RKO (cell line): ENCODE data around the gene SIGMAR1.
A peak's percentile ranks its signal among the peaks of the same experiment; 100 is the strongest.
"Not testable (repeated sequence)": the region's sequence is repeated elsewhere in the genome, so short reads cannot be mapped to it uniquely, and the experiment has no call there.

Source experiments
- DNase-seq: peaks from one replicate; pipeline ENCODE4 v3.0.0-alpha.2; 2016; ENCODE audit warnings: low spot score

Gene SIGMAR1

GRCh38 chr9:34654323-34655051, 16.9 kb upstream of the SIGMAR1 start:
- DNase-seq: no peak

GRCh38 chr9:34653151-34654072, 15.8 kb upstream of the SIGMAR1 start:
- no peak for DNase-seq

GRCh38 chr9:34652602-34653000, 15.0 kb upstream of the SIGMAR1 start:
- DNase-seq: no peak

GRCh38 chr9:34651876-34652601, 14.5 kb upstream of the SIGMAR1 start, which contains the start of gene IL11RA:
IL11RA (plus strand) TSS chr9:34652185; CDS start chr9:34655218, 3,033 bp downstream.
- DNase-seq: peak; percentile 92

GRCh38 chr9:34651321-34651720, 13.7 kb upstream of the SIGMAR1 start:
- no peak for DNase-seq

- DNase-seq: no peak
These were observed 13.2 kb upstream of the SIGMAR1 start for GRCh38 chr9:34650816-34651215.

GRCh38 chr9:34648673-34649072, 11.1 kb upstream of the SIGMAR1 start:
- DNase-seq: no peak

GRCh38 chr9:34647651-34648050, 10.1 kb upstream of the SIGMAR1 start:
- DNase-seq: no peak

- DNase-seq: no peak
These were observed 9.5 kb upstream of the SIGMAR1 start for GRCh38 chr9:34647084-34647403.

- peak; percentile 87 for DNase-seq
These were observed 8.9 kb upstream of the SIGMAR1 start, which contains the start of gene GALT for GRCh38 chr9:34646211-34647083. GALT (plus strand) TSS chr9:34646675; CDS start chr9:34646705, 30 bp downstream.

- DNase-seq: no peak
These were observed 7.3 kb upstream of the SIGMAR1 start for GRCh38 chr9:34644766-34645314.

GRCh38 chr9:34642679-34643078, 5.1 kb upstream of the SIGMAR1 start:
- no peak for DNase-seq

GRCh38 chr9:34639322-34639721, 1.7 kb upstream of the SIGMAR1 start:
- not testable (repeated sequence) for DNase-seq

GRCh38 chr9:34638138-34638445, 505 bp upstream of the SIGMAR1 start:
- no peak for DNase-seq

- DNase-seq: peak; percentile 43
These were observed 714 bp downstream of the SIGMAR1 start for GRCh38 chr9:34636791-34637355.

GRCh38 chr9:34635556-34635955, 2.0 kb downstream of the SIGMAR1 start:
- no peak for DNase-seq

GRCh38 chr9:34634551-34635248, 2.9 kb downstream of the SIGMAR1 start:
- DNase-seq: no peak

- peak; percentile 80 for DNase-seq
These were observed 3.6 kb downstream of the SIGMAR1 start for GRCh38 chr9:34633851-34634550.

GRCh38 chr9:34633166-34633565, 4.4 kb downstream of the SIGMAR1 start:
- no peak for DNase-seq
